OCI-LY7 (cell line): ENCODE data around the gene AK5. TPM values are rescaled to one million over a fixed set of nuclear protein-coding genes. Genes with fewer than 3 reads are reported as not detected.

Experiments
- BruUV-seq: library from RNA; stranded (reverse); fragments of 400-500 nt; replicated peaks from 2 replicates; lab custom pipeline; 2021; lab: Mats Ljungman, UMichigan
- CTCF ChIA-PET: fragments of 300-600 bp; sonication (Branson Sonifier 250); formaldehyde crosslinking; loops from one replicate; lab custom pipeline; 2022; ENCODE audit warnings: antibody characterized with exemption; ENCODE audit not compliant: unreplicated experiment; lab: Charles Lee
- POLR2A ChIA-PET: fragments of 300-600 bp; sonication (Branson Sonifier 250); formaldehyde crosslinking; loops from one replicate; lab custom pipeline; 2022; ENCODE audit warnings: antibody characterized with exemption; lab: Charles Lee
- DNase-seq: peaks from one replicate; pipeline ENCODE4 v3.0.0-alpha.2; 2015; ENCODE audit warnings: low spot score
- H2AFZ ChIP-seq: fragments of 200-600 bp; sonication (generic), shearing (Covaris generic); 2 replicates; pipeline ENCODE4 v1.6.1; 2014; ENCODE audit warnings: mild to moderate bottlenecking, antibody characterized with exemption, low read length, moderate library complexity
- H3K27ac ChIP-seq: fragments of 200-600 bp; sonication (generic); 2 replicates; pipeline ENCODE4 v1.5.1; 2014; ENCODE audit warnings: mixed run types, low read depth, mild to moderate bottlenecking, moderate library complexity, low read length, inconsistent platforms; ENCODE audit not compliant: poor library complexity, severe bottlenecking
- H3K36me3 ChIP-seq: fragments of 200-600 bp; sonication (generic); 2 replicates; pipeline ENCODE4 v1.6.1; 2014; ENCODE audit warnings: mild to moderate bottlenecking, antibody characterized with exemption, low read length, moderate library complexity, mixed read lengths; ENCODE audit not compliant: insufficient read depth
- H3K4me1 ChIP-seq: fragments of 200-600 bp; sonication (generic); 2 replicates; pipeline ENCODE4 v1.5.1; 2014; ENCODE audit warnings: mild to moderate bottlenecking, low read length; ENCODE audit not compliant: insufficient read depth, poor library complexity, severe bottlenecking
- H3K4me2 ChIP-seq: fragments of 200-600 bp; sonication (generic); 2 replicates; pipeline ENCODE4 v1.6.1; 2014; ENCODE audit warnings: mild to moderate bottlenecking, low read length
- H3K4me3 ChIP-seq: fragments of 200-600 bp; sonication (generic); 2 replicates; pipeline ENCODE4 v1.5.1; 2014; ENCODE audit warnings: mild to moderate bottlenecking, low read depth, low read length; ENCODE audit not compliant: poor library complexity, severe bottlenecking
- H3K79me2 ChIP-seq: fragments of 200-600 bp; sonication (generic); 2 replicates; pipeline ENCODE4 v1.6.1; 2016; ENCODE audit warnings: low read depth, mild to moderate bottlenecking, low read length, moderate library complexity, mixed read lengths; ENCODE audit not compliant: insufficient read depth
- H3K9me2 ChIP-seq: fragments of 200-600 bp; sonication (generic); 2 replicates; pipeline ENCODE4 v1.6.1; 2016; ENCODE audit warnings: mild to moderate bottlenecking, low read length, mixed read lengths; ENCODE audit not compliant: insufficient read depth
- H3K9me3 ChIP-seq: fragments of 200-600 bp; sonication (generic); 2 replicates; pipeline ENCODE4 v1.6.1; 2014; ENCODE audit warnings: mild to moderate bottlenecking, mixed run types, low read length, mixed read lengths
- H4K20me1 ChIP-seq: fragments of 200-600 bp; sonication (generic); 2 replicates; pipeline ENCODE4 v1.6.1; 2014; ENCODE audit warnings: mild to moderate bottlenecking, antibody characterized with exemption, low read length, moderate library complexity, mixed read lengths; ENCODE audit not compliant: insufficient read depth
- EZH2phosphoT487 ChIP-seq: fragments of 200-600 bp; sonication (generic); IDR thresholded peaks from 2 replicates; pipeline ENCODE4 v1.6.1; 2018; ENCODE audit warnings: low read depth, borderline replicate concordance, mild to moderate bottlenecking, mixed run types, antibody characterized with exemption, low read length, moderate library complexity, mixed read lengths
- intact Hi-C: fragments of 100-400 bp; cut with micrococcal nuclease; formaldehyde crosslinking; loops from one replicate; pipeline ENCODE4 v1.10.0; 2022; ENCODE audit not compliant: unreplicated experiment
- total RNA-seq, 2 experiments: library from RNA; depleted of rRNA in 1 of 2; stranded (reverse); fragments of >200 nt in 1 of 2; shearing (Covaris generic) in 1 of 2; gene quantifications; 2 replicates each; pipeline ENCODE4 v1.2.3, GENCODE V29; 2014 to 2022
- TF ChIP-seq, protein P1 (sequence below): fragments of 200-600 bp; sonication (generic); conservative IDR thresholded peaks from 2 replicates; pipeline ENCODE4 v1.5.1; 2014; ENCODE audit warnings: mild to moderate bottlenecking, antibody characterized with exemption, low read length, moderate library complexity, mixed read lengths

The AK5 gene
- total RNA-seq, 2 experiments from 2014 or later: not detected

DNA sequence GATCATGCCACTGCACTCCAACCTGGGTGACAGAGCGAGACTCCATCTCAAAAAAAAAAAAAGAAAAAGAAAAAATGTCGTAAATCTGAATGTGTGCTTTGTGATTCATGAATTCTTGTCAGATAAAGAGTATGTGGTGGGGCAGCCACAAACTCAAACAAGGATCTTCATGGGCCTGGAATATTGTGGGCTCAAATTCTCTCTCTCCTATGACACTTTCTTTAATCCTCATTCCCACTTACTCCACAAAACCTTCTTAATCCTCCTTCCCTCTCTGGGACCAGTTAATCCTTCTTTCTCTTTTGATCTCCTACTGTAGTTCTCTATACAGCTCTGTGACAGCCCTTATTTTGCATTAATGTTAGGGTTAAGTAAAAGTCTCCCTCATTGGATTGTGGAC is 112.3 kb downstream of the AK5 start:
- Histone ChIP-seq H4K20me1 (no peaks in the 10 kb centered on the region), H3K27ac (no peak overlapping the region), H3K4me1 (no peaks in the 10 kb centered on the region), H2AFZ (no peak overlapping the region), H3K36me3 (no peaks in the 10 kb centered on the region), H3K4me2 (no peak overlapping the region), H3K4me3 (no peak overlapping the region), H3K79me2 (no peaks in the 10 kb centered on the region), H3K9me2 (no peaks in the 10 kb centered on the region), H3K9me3 (no peaks in the 10 kb centered on the region)
- ChIA-PET POLR2A (interaction anchor here (0.6 to 0.9 kb wide), 3 partner anchors 115 to 685 kb away, joined by 3 to 6 read pairs (median 3); no protein-coding TSS in a partner anchor), CTCF (no interaction called here)
- no peak for DNase-seq
- TF ChIP-seq EZH2phosphoT487: no peak
- intact Hi-C loops: no loop called here
- no TSS peak for BruUV-seq

GRCh38 chr1:77395051-77395450 is 113.2 kb downstream of the AK5 start:
- Histone ChIP-seq H3K79me2 (no peaks in the 10 kb centered on the region), H2AFZ (no peak overlapping the region), H3K27ac (no peak overlapping the region), H3K9me2 (no peaks in the 10 kb centered on the region), H3K4me2 (no peak overlapping the region), H3K4me3 (no peak overlapping the region), H3K9me3 (no peaks in the 10 kb centered on the region), H3K36me3 (no peaks in the 10 kb centered on the region), H3K4me1 (no peaks in the 10 kb centered on the region), H4K20me1 (no peaks in the 10 kb centered on the region)
- intact Hi-C loops: no loop called here
- DNase-seq: no peak
- ChIA-PET CTCF (interaction anchor here (0.6 kb wide), 1 partner anchor 705 kb away, joined by 5 read pairs; no protein-coding TSS in a partner anchor), POLR2A (no interaction called here)
- no TSS peak for BruUV-seq
- TF ChIP-seq EZH2phosphoT487: no peak
- TF ChIP-seq, protein P1, sequence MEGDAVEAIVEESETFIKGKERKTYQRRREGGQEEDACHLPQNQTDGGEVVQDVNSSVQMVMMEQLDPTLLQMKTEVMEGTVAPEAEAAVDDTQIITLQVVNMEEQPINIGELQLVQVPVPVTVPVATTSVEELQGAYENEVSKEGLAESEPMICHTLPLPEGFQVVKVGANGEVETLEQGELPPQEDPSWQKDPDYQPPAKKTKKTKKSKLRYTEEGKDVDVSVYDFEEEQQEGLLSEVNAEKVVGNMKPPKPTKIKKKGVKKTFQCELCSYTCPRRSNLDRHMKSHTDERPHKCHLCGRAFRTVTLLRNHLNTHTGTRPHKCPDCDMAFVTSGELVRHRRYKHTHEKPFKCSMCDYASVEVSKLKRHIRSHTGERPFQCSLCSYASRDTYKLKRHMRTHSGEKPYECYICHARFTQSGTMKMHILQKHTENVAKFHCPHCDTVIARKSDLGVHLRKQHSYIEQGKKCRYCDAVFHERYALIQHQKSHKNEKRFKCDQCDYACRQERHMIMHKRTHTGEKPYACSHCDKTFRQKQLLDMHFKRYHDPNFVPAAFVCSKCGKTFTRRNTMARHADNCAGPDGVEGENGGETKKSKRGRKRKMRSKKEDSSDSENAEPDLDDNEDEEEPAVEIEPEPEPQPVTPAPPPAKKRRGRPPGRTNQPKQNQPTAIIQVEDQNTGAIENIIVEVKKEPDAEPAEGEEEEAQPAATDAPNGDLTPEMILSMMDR: no peak

DNA sequence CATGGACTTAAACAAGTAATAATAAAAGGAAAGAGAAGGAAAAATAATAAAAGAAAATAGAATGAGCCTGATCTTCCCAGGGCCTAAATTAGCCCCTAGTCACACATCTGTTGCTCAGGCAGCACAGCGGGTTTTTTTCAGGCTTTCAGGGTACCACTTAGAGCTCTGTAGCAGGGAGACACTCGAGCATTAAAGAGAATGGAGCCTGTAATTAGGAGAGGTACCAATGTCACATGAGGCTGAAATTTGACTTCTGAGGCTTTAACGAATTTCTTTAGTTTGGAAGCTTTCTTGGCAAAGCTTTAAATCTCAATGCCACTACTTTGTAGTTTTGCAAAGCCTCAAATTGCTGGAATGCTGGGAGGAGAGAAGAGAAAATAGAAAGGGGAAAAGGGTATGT is 116.3 kb downstream of the AK5 start:
- BruUV-seq: no TSS peak

More for the DNA sequence above, 116.3 kb downstream of the AK5 start:
- TF ChIP-seq EZH2phosphoT487: no peak
- TF ChIP-seq, protein P1: no peak
- no peak overlapping the region for H3K4me3 ChIP-seq
- no peaks in the 10 kb centered on the region for H4K20me1 ChIP-seq
- H3K4me1 ChIP-seq: no peaks in the 10 kb centered on the region
- H3K4me2 ChIP-seq: no peak overlapping the region
- no peaks in the 10 kb centered on the region for H3K9me2 ChIP-seq
- intact Hi-C loops: no loop called here
- no peaks in the 10 kb centered on the region for H3K36me3 ChIP-seq
- no peak overlapping the region for H2AFZ ChIP-seq
- no peaks in the 10 kb centered on the region for H3K9me3 ChIP-seq
- POLR2A ChIA-PET: interaction anchor here (0.5 kb wide), 1 partner anchor 869 kb away, joined by 3 read pairs; no protein-coding TSS in a partner anchor
- no peak overlapping the region for H3K27ac ChIP-seq
- H3K79me2 ChIP-seq: no peaks in the 10 kb centered on the region
- DNase-seq: no peak
- CTCF ChIA-PET: no interaction called here
